ENCODE data around the gene RGS17. TPM values are rescaled to one million over a fixed set of nuclear protein-coding genes. Genes with fewer than 3 reads are reported as not detected.

The RGS17 gene
- total and polyA plus RNA-seq, 10 of the 15 experiments (the other 5 are each of a cell fraction or from before 2014, with no cell fraction given): 0.06 to 0.29 (median 0.14) TPM; not detected in 4

GRCh38 chr6:153167907-153168306 is 36.8 kb upstream of the RGS17 start (continued):
- TF ChIP-seq, protein P1, sequence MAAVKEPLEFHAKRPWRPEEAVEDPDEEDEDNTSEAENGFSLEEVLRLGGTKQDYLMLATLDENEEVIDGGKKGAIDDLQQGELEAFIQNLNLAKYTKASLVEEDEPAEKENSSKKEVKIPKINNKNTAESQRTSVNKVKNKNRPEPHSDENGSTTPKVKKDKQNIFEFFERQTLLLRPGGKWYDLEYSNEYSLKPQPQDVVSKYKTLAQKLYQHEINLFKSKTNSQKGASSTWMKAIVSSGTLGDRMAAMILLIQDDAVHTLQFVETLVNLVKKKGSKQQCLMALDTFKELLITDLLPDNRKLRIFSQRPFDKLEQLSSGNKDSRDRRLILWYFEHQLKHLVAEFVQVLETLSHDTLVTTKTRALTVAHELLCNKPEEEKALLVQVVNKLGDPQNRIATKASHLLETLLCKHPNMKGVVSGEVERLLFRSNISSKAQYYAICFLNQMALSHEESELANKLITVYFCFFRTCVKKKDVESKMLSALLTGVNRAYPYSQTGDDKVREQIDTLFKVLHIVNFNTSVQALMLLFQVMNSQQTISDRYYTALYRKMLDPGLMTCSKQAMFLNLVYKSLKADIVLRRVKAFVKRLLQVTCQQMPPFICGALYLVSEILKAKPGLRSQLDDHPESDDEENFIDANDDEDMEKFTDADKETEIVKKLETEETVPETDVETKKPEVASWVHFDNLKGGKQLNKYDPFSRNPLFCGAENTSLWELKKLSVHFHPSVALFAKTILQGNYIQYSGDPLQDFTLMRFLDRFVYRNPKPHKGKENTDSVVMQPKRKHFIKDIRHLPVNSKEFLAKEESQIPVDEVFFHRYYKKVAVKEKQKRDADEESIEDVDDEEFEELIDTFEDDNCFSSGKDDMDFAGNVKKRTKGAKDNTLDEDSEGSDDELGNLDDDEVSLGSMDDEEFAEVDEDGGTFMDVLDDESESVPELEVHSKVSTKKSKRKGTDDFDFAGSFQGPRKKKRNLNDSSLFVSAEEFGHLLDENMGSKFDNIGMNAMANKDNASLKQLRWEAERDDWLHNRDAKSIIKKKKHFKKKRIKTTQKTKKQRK (IDR thresholded peaks at IDR 0.05; ENCODE audit: low read depth, low read length): no peak
- TF ChIP-seq ZNF24 (IDR thresholded peaks at IDR 0.05): no peak

- Histone ChIP-seq H3K79me2 (ENCODE audit: control insufficient read depth, insufficient read depth, low read length) (no peaks in the 10 kb centered on the region), H3K4me3 (no peak overlapping the region), H3K36me3 (ENCODE audit: control insufficient read depth in 2 of 2, insufficient read depth in 2 of 2, low read length in 1 of 2) (no peaks in the 10 kb centered on the region), H3K9me3 (replicated peaks; ENCODE audit: control insufficient read depth, insufficient read depth, low read length) (no peaks in the 10 kb centered on the region), H3K4me2 (ENCODE audit: control insufficient read depth, insufficient read depth) (no peak overlapping the region), H3K27me3 (replicated peaks in 1 of 2; ENCODE audit: control insufficient read depth in 2 of 2, insufficient read depth in 2 of 2, low read length in 1 of 2) (no peaks in the 10 kb centered on the region), H4K20me1 (ENCODE audit: control insufficient read depth, insufficient read depth) (no peaks in the 10 kb centered on the region), H2AFZ (ENCODE audit: control insufficient read depth, low read depth, low read length) (no peak overlapping the region), H3K27ac (ENCODE audit: control insufficient read depth, insufficient read depth) (no peak overlapping the region), H3K9ac (ENCODE audit: control insufficient read depth, insufficient read depth, low read length) (no peak overlapping the region), H3K4me1 (ENCODE audit: control insufficient read depth, insufficient read depth, low read length) (no peaks in the 10 kb centered on the region)
- POLR2A ChIA-PET: no interaction called here
- SMC1A ChIA-PET (ENCODE audit: uncharacterized antibody, unreplicated experiment): no interaction called here
- no TSS peak for BruUV-seq (replicated peaks)
- in situ Hi-C loops (cut with MboI): no loop called here
- DNase-seq (ENCODE audit: low read depth, low spot score) (no peak), ATAC-seq (no peak), FAIRE-seq (no peak)
- 36% methylated on average over 9 of the region's 9 CpGs for WGBS (ENCODE audit: insufficient coverage, insufficient replicate concordance, low lambda C conversion rate, missing lambda C conversion rate)
- intact Hi-C loops (cut with micrococcal nuclease; ENCODE audit: unreplicated experiment): no loop called here
- RAD21 ChIA-PET (ENCODE audit: unreplicated experiment): no interaction called here
- TF ChIP-seq CBFB (IDR thresholded peaks at IDR 0.05; ENCODE audit: low read depth) (no peak), RB1 (IDR thresholded peaks at IDR 0.05; ENCODE audit: borderline replicate concordance) (no peak), SREBF2 (IDR thresholded peaks at IDR 0.05; ENCODE audit: low read length) (no peak), BCL11A (IDR thresholded peaks at IDR 0.05; ENCODE audit: low read depth, low read length) (no peak), BACH1 (IDR thresholded peaks at IDR 0.05; ENCODE audit: borderline replicate concordance) (no peak), SPI1 (IDR thresholded peaks at IDR 0.05; ENCODE audit: borderline replicate concordance, insufficient read depth, low read depth, low read length) (no peak), MAX (IDR thresholded peaks at IDR 0.05; ENCODE audit: low read depth, low read length) (no peak), RFX5 (IDR thresholded peaks at IDR 0.05; ENCODE audit: low read depth, low read length) (no peak), MEF2A (IDR thresholded peaks at IDR 0.05; ENCODE audit: insufficient read depth, low read depth, low read length) (no peak), ZZZ3 (IDR thresholded peaks at IDR 0.05; ENCODE audit: control insufficient read depth, insufficient read length, low read depth) (no peak), CBX3 (IDR thresholded peaks at IDR 0.05; ENCODE audit: borderline replicate concordance, low read depth) (no peak), JUND (IDR thresholded peaks at IDR 0.05; ENCODE audit: low read depth, low read length) (no peak)
- TF ChIP-seq, protein P2, sequence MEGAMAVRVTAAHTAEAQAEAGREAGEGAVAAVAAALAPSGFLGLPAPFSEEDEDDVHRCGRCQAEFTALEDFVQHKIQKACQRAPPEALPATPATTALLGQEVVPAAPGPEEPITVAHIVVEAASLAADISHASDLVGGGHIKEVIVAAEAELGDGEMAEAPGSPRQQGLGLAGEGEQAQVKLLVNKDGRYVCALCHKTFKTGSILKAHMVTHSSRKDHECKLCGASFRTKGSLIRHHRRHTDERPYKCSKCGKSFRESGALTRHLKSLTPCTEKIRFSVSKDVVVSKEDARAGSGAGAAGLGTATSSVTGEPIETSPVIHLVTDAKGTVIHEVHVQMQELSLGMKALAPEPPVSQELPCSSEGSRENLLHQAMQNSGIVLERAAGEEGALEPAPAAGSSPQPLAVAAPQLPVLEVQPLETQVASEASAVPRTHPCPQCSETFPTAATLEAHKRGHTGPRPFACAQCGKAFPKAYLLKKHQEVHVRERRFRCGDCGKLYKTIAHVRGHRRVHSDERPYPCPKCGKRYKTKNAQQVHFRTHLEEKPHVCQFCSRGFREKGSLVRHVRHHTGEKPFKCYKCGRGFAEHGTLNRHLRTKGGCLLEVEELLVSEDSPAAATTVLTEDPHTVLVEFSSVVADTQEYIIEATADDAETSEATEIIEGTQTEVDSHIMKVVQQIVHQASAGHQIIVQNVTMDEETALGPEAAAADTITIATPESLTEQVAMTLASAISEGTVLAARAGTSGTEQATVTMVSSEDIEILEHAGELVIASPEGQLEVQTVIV (IDR thresholded peaks at IDR 0.05; ENCODE audit: borderline replicate concordance, partially characterized antibody): no peak
- CTCF ChIA-PET: no interaction called here
Measured at GRCh38 chr6:153167061-153167891, 36.2 kb upstream of the RGS17 start.
